ENCODE measurements around the gene FBXL13. TPM values are rescaled to one million over a fixed set of nuclear protein-coding genes. Genes with fewer than 3 reads are reported as not detected.

The FBXL13 gene
- polyA plus RNA-seq, 1 of the 3 experiments (the other 2 are of a cell fraction): 1.1 TPM

GRCh38 chr7:102829075-102829474, 245.5 kb downstream of the FBXL13 start:
- POLR2A ChIA-PET: no interaction called here
- CTCF ChIA-PET: interaction anchor here (1.2 kb wide), 1 partner anchor 15 kb away, joined by 3 read pairs; no protein-coding TSS in a partner anchor
- 97% methylated on average over 3 of the region's 3 CpGs for WGBS (ENCODE audit: low lambda C conversion rate)
- Histone ChIP-seq H2AFZ (ENCODE audit: low read depth) (no peak overlapping the region), H3K36me3 (replicated peaks in 1 of 2; ENCODE audit: control insufficient read depth in 1 of 2, insufficient read depth in 2 of 2, low read length in 1 of 2) (peaks cover 7 to 11% of the 10 kb centered on the region in 2 experiments), H3K79me2 (ENCODE audit: insufficient read depth) (no peaks in the 10 kb centered on the region), H3K9me3 (no peaks in the 10 kb centered on the region), H3F3A (replicated peaks; ENCODE audit: insufficient read depth) (peaks cover 15% of the 10 kb centered on the region), H3K27me3 (ENCODE audit: insufficient read depth) (no peaks in the 10 kb centered on the region), H3K27ac (ENCODE audit: low read depth in 2 of 2, low read length in 1 of 2) (peak overlapping the region in 1 of 2 experiments; percentile 81; a peak in 2 of 4 replicates), H3K4me1 (ENCODE audit: control insufficient read depth in 1 of 2, insufficient read depth in 2 of 2, low read depth in 1 of 2, low read length in 1 of 2) (peaks cover 13 to 29% of the 10 kb centered on the region in 2 experiments; a peak in 2 of 4 replicates), H3K9me2 (no peaks in the 10 kb centered on the region), H4K20me1 (ENCODE audit: insufficient read depth) (no peaks in the 10 kb centered on the region), H3K9ac (no peak overlapping the region), H3K4me2 (no peak overlapping the region), H3K4me3 (ENCODE audit: low read depth in 2 of 2, low read length in 1 of 2) (no peak overlapping the region)
- TF ChIP-seq USF1 (IDR thresholded peaks at IDR 0.05; ENCODE audit: borderline replicate concordance, low read depth): no peak
- TF ChIP-seq FOXM1 (IDR thresholded peaks at IDR 0.05; ENCODE audit: low read depth): no peak
- TF ChIP-seq YY1 (IDR thresholded peaks at IDR 0.05; ENCODE audit: low read depth): no peak
- TF ChIP-seq NRF1 (IDR thresholded peaks at IDR 0.05; ENCODE audit: low read depth, low read length): no peak
- TF ChIP-seq EZH2phosphoT487 (IDR thresholded peaks at IDR 0.05; ENCODE audit: borderline replicate concordance, low read depth): no peak
- TF ChIP-seq GATA2 (CRISPR knock-in tag; IDR thresholded peaks at IDR 0.05): no peak
- no peak for TF ChIP-seq ZBTB33 (IDR thresholded peaks at IDR 0.05; ENCODE audit: borderline replicate concordance, low read depth)
- TF ChIP-seq, protein P1, sequence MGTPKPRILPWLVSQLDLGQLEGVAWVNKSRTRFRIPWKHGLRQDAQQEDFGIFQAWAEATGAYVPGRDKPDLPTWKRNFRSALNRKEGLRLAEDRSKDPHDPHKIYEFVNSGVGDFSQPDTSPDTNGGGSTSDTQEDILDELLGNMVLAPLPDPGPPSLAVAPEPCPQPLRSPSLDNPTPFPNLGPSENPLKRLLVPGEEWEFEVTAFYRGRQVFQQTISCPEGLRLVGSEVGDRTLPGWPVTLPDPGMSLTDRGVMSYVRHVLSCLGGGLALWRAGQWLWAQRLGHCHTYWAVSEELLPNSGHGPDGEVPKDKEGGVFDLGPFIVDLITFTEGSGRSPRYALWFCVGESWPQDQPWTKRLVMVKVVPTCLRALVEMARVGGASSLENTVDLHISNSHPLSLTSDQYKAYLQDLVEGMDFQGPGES (IDR thresholded peaks at IDR 0.05; ENCODE audit: low read depth, low read length): no peak
- no peak for DNase-seq

- Histone ChIP-seq H3K79me2 (ENCODE audit: insufficient read depth) (no peaks in the 10 kb centered on the region), H3K36me3 (replicated peaks in 1 of 2; ENCODE audit: control insufficient read depth in 1 of 2, insufficient read depth in 2 of 2, low read length in 1 of 2) (peaks cover 7 to 11% of the 10 kb centered on the region in 2 experiments), H3K9ac (no peak overlapping the region), H3K4me3 (ENCODE audit: low read depth in 2 of 2, low read length in 1 of 2) (no peak overlapping the region), H3F3A (replicated peaks; ENCODE audit: insufficient read depth) (peaks cover 10% of the 10 kb centered on the region), H3K27ac (ENCODE audit: low read depth in 2 of 2, low read length in 1 of 2) (no peak overlapping the region), H3K9me3 (no peaks in the 10 kb centered on the region), H3K27me3 (ENCODE audit: insufficient read depth) (no peaks in the 10 kb centered on the region), H3K4me2 (no peak overlapping the region), H4K20me1 (ENCODE audit: insufficient read depth) (no peaks in the 10 kb centered on the region), H3K4me1 (ENCODE audit: control insufficient read depth in 1 of 2, insufficient read depth in 2 of 2, low read depth in 1 of 2, low read length in 1 of 2) (peaks cover 8 to 29% of the 10 kb centered on the region in 2 experiments; a peak in 2 of 4 replicates), H3K9me2 (no peaks in the 10 kb centered on the region), H2AFZ (ENCODE audit: low read depth) (no peak overlapping the region)
- ChIA-PET CTCF (no interaction called here), POLR2A (interaction anchor here (0.6 kb wide), 1 partner anchor 238 kb away, joined by 3 read pairs; no protein-coding TSS in a partner anchor)
- 94% methylated on average over 2 of the region's 2 CpGs for WGBS (ENCODE audit: low lambda C conversion rate)
- no peak for DNase-seq
- TF ChIP-seq TCF12 (IDR thresholded peaks at IDR 0.05) (no peak), NRF1 (IDR thresholded peaks at IDR 0.05; ENCODE audit: low read depth, low read length) (no peak), EZH2phosphoT487 (IDR thresholded peaks at IDR 0.05; ENCODE audit: borderline replicate concordance, low read depth) (no peak), FOXM1 (IDR thresholded peaks at IDR 0.05; ENCODE audit: low read depth) (no peak), SMC3 (IDR thresholded peaks at IDR 0.05; ENCODE audit: low read depth, low read length) (no peak), GATA2 (CRISPR knock-in tag; IDR thresholded peaks at IDR 0.05) (no peak), MXI1 (IDR thresholded peaks at IDR 0.05; ENCODE audit: low read depth, low read length) (no peak), MEF2A (IDR thresholded peaks at IDR 0.05; ENCODE audit: borderline replicate concordance, low read depth) (no peak), GABPA (IDR thresholded peaks at IDR 0.05; ENCODE audit: low read depth) (no peak), TEAD4 (IDR thresholded peaks at IDR 0.05; ENCODE audit: borderline replicate concordance, insufficient read depth) (no peak), JUND (IDR thresholded peaks at IDR 0.05) (no peak), RCOR1 (IDR thresholded peaks at IDR 0.05; ENCODE audit: low read length) (no peak), ELF1 (IDR thresholded peaks at IDR 0.05) (no peak), FOXJ3 (CRISPR knock-in tag; IDR thresholded peaks at IDR 0.05) (no peak)
- TF ChIP-seq, protein P2, sequence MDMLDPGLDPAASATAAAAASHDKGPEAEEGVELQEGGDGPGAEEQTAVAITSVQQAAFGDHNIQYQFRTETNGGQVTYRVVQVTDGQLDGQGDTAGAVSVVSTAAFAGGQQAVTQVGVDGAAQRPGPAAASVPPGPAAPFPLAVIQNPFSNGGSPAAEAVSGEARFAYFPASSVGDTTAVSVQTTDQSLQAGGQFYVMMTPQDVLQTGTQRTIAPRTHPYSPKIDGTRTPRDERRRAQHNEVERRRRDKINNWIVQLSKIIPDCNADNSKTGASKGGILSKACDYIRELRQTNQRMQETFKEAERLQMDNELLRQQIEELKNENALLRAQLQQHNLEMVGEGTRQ (IDR thresholded peaks at IDR 0.05; ENCODE audit: borderline replicate concordance, low read depth, low read length): no peak
- TF ChIP-seq, protein P3, sequence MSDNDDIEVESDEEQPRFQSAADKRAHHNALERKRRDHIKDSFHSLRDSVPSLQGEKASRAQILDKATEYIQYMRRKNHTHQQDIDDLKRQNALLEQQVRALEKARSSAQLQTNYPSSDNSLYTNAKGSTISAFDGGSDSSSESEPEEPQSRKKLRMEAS (IDR thresholded peaks at IDR 0.05; ENCODE audit: low read depth): no peak
- TF ChIP-seq, protein P1 (IDR thresholded peaks at IDR 0.05; ENCODE audit: low read depth, low read length): no peak
These were observed 246.3 kb downstream of the FBXL13 start for GRCh38 chr7:102828286-102828685.
